IMR-90 (cell line): ENCODE measurements around the gene CCNG1. TPM values are rescaled to one million over a fixed set of nuclear protein-coding genes. Genes with fewer than 3 reads are reported as not detected.
A peak's percentile ranks its signal among the peaks of the same experiment; 100 is the strongest.

Experiments used
- ATAC-seq: fragments of 200-7000 bp; cut with Tn5 transposase; 2 replicates; pipeline ENCODE4 v1.9.1; 2020; ENCODE audit warnings: low read depth, mild to moderate bottlenecking, moderate library complexity
- BruUV-seq: library from RNA; stranded (reverse); fragments of 400-500 nt; replicated peaks from 2 replicates; lab custom pipeline; 2021; lab: Mats Ljungman, UMichigan
- CTCF ChIA-PET: fragments of 300-600 bp; formaldehyde crosslinking; extraction: SDS; loops from one replicate; lab custom pipeline; 2021; ENCODE audit warnings: antibody characterized with exemption; lab: Yijun Ruan, JAX
- POLR2A ChIA-PET: fragments of 300-600 bp; sonication (Branson Sonifier 250); formaldehyde crosslinking; loops from one replicate; lab custom pipeline; 2022; ENCODE audit warnings: antibody characterized with exemption; ENCODE audit not compliant: unreplicated experiment; lab: Charles Lee
- DNase-seq: peaks from one replicate; pipeline ENCODE4 v3.0.0; 2013
- H2AFZ ChIP-seq: replicated peaks from 2 replicates; pipeline ENCODE3; 2013; ENCODE audit warnings: low read length, mild to moderate bottlenecking; ENCODE audit not compliant: poor library complexity
- H2AK5ac ChIP-seq: 2 replicates; pipeline ENCODE4 v1.6.1; 2013; ENCODE audit warnings: low read depth, low read length, inconsistent platforms
- H2AK9ac ChIP-seq: replicated peaks from 2 replicates; pipeline ENCODE3; 2013; ENCODE audit warnings: mild to moderate bottlenecking, low read depth, low read length, moderate library complexity; ENCODE audit not compliant: poor library complexity
- H2BK120ac ChIP-seq: 2 replicates; pipeline ENCODE4 v1.6.1; 2013; ENCODE audit warnings: low read depth, low read length, inconsistent platforms
- H2BK15ac ChIP-seq: 3 replicates; pipeline ENCODE4 v1.6.1; 2013; ENCODE audit warnings: low read depth, low read length, inconsistent platforms
- H2BK20ac ChIP-seq: 2 replicates; pipeline ENCODE4 v1.6.1; 2013; ENCODE audit warnings: low read depth, mild to moderate bottlenecking, inconsistent platforms, low read length, moderate library complexity
- H2BK5ac ChIP-seq: 2 replicates; pipeline ENCODE4 v1.6.1; 2013; ENCODE audit warnings: mild to moderate bottlenecking, low read depth, low read length, inconsistent platforms; ENCODE audit not compliant: poor library complexity, severe bottlenecking
- H3K14ac ChIP-seq: replicated peaks from 2 replicates; pipeline ENCODE4 v1.6.1; 2013; ENCODE audit warnings: low read depth, low read length, inconsistent platforms
- H3K18ac ChIP-seq: 2 replicates; pipeline ENCODE4 v1.6.1; 2013; ENCODE audit warnings: low read depth, low read length, control low read depth
- H3K23ac ChIP-seq: 2 replicates; pipeline ENCODE4 v1.6.1; 2013; ENCODE audit warnings: low read depth, low read length, inconsistent platforms
- H3K27ac ChIP-seq: 2 replicates; pipeline ENCODE4 v1.5.1; 2013; ENCODE audit warnings: mild to moderate bottlenecking, control low read depth, low read length; ENCODE audit not compliant: insufficient read depth
- H3K27me3 ChIP-seq: 2 replicates; pipeline ENCODE4 v1.6.1; 2013; ENCODE audit warnings: low read length; ENCODE audit not compliant: control insufficient read depth, insufficient read depth
- H3K36me3 ChIP-seq: 2 replicates; pipeline ENCODE4 v1.6.1; 2013; ENCODE audit warnings: low read length, mixed read lengths; ENCODE audit not compliant: control insufficient read depth, insufficient read depth
- H3K4ac ChIP-seq: 2 replicates; pipeline ENCODE4 v1.6.1; 2013; ENCODE audit warnings: low read depth, low read length, inconsistent platforms
- H3K4me1 ChIP-seq: 2 replicates; pipeline ENCODE4 v1.6.1; 2013; ENCODE audit warnings: low read length, mixed read lengths; ENCODE audit not compliant: control insufficient read depth, insufficient read depth
- H3K4me2 ChIP-seq: 2 replicates; pipeline ENCODE4 v1.6.1; 2013; ENCODE audit warnings: low read depth, mild to moderate bottlenecking, control low read depth, low read length, moderate library complexity
- H3K4me3 ChIP-seq: 2 replicates; pipeline ENCODE4 v1.5.1; 2013; ENCODE audit warnings: low read depth, mild to moderate bottlenecking, control low read depth, low read length, moderate library complexity; ENCODE audit not compliant: insufficient read depth
- H3K56ac ChIP-seq: 2 replicates; pipeline ENCODE4 v1.6.1; 2013; ENCODE audit warnings: low read length, inconsistent platforms; ENCODE audit not compliant: insufficient read depth; ENCODE audit errors: extremely low read depth
- H3K79me1 ChIP-seq, 2 experiments: 2 replicates each; pipeline ENCODE4 v1.6.1; 2013; ENCODE audit warnings: low read length in 2 of 2, inconsistent platforms in 1 of 2, low read depth in 1 of 2
- H3K9ac ChIP-seq: 2 replicates; pipeline ENCODE4 v1.6.1; 2013; ENCODE audit warnings: low read depth, low read length, control low read depth
- H3K9me1 ChIP-seq: 2 replicates; pipeline ENCODE4 v1.6.1; 2013; ENCODE audit warnings: low read length, inconsistent platforms; ENCODE audit not compliant: insufficient read depth
- H3K9me3 ChIP-seq: 2 replicates; pipeline ENCODE4 v1.6.1; 2013; ENCODE audit warnings: low read length; ENCODE audit not compliant: control insufficient read depth, insufficient read depth
- H4K20me1 ChIP-seq: 2 replicates; pipeline ENCODE4 v1.6.1; 2013; ENCODE audit warnings: low read length, inconsistent platforms; ENCODE audit not compliant: insufficient read depth
- H4K5ac ChIP-seq: 2 replicates; pipeline ENCODE4 v1.6.1; 2013; ENCODE audit warnings: mild to moderate bottlenecking, low read depth, low read length, control low read depth
- H4K8ac ChIP-seq, 2 experiments: 2 replicates each; pipeline ENCODE4 v1.6.1; 2013; ENCODE audit warnings: low read depth in 2 of 2, low read length in 2 of 2, control low read depth in 1 of 2, inconsistent platforms in 1 of 2
- H4K91ac ChIP-seq: 2 replicates; pipeline ENCODE4 v1.6.1; 2013; ENCODE audit warnings: low read depth, low read length, inconsistent platforms; ENCODE audit not compliant: insufficient read depth
- CEBPB ChIP-seq: IDR thresholded peaks from 2 replicates; pipeline ENCODE4 v1.6.1; 2012; ENCODE audit warnings: low read depth, low read length, improper control_type of control experiment
- ELK1 ChIP-seq: fragments of 150-350 bp; IDR thresholded peaks from 2 replicates; pipeline ENCODE4 v1.6.1; 2016; ENCODE audit warnings: low read depth, mild to moderate bottlenecking, low read length, moderate library complexity, borderline replicate concordance
- MAFK ChIP-seq: IDR thresholded peaks from 2 replicates; pipeline ENCODE4 v1.6.1; 2012; ENCODE audit warnings: low read depth, low read length, improper control_type of control experiment
- MXI1 ChIP-seq: IDR thresholded peaks from 2 replicates; pipeline ENCODE4 v1.6.1; 2012; ENCODE audit warnings: low read depth, mild to moderate bottlenecking, low read length, moderate library complexity, borderline replicate concordance
- POLR2A ChIP-seq: IDR thresholded peaks from 2 replicates; pipeline ENCODE4 v1.6.1; 2012; ENCODE audit warnings: mild to moderate bottlenecking, low read depth, low read length
- RCOR1 ChIP-seq: IDR thresholded peaks from 2 replicates; pipeline ENCODE4 v1.6.1; 2012; ENCODE audit warnings: mild to moderate bottlenecking, low read length, improper control_type of control experiment; ENCODE audit not compliant: insufficient replicate concordance
- WGBS, 2 experiments: methylation state at CpG; one replicate each; pipeline versions ENCODE4 v1.1.5 to v1.1.7; 2013; ENCODE audit warnings: missing lambda C conversion rate in 2 of 2; ENCODE audit not compliant: insufficient read length in 1 of 2; ENCODE audit errors: extremely low coverage in 2 of 2; 5-methylcytosine and 5-hydroxymethylcytosine counted together
- dilution Hi-C: fragments of 300-500 bp; cut with HindIII; formaldehyde crosslinking; loops from one replicate; pipeline ENCODE4 v1.14.3; 2018; ENCODE audit warnings: low sequenced_read_pairs; ENCODE audit not compliant: unreplicated experiment
- in situ Hi-C: fragments of 300-500 bp; cut with MboI; formaldehyde crosslinking; loops from 3 replicates; pipeline ENCODE4 v1.14.3; 2019; ENCODE audit warnings: low sequenced_read_pairs, inconsistent platforms, mixed read lengths
- intact Hi-C: fragments of 100-400 bp; cut with micrococcal nuclease; formaldehyde crosslinking; loops from 2 replicates; pipeline ENCODE4 v1.10.0; 2022
- polyA plus RNA-seq, 3 experiments: library from polyadenylated mRNA; depleted of rRNA; stranded (reverse); fragments of >200 nt; gene quantifications; 2 replicates each; pipeline ENCODE4 v1.2.3, GENCODE V29; 2012; ENCODE audit warnings: low replicate concordance in 1 of 3
- total RNA-seq: library from RNA; depleted of rRNA; stranded (reverse); fragments of >200 nt; gene quantifications from 2 replicates; pipeline ENCODE4 v1.2.3, GENCODE V29; 2012

CCNG1 gene
- total and polyA plus RNA-seq, 2 of the 4 experiments (the other 2 are of a cell fraction) = 72.0 to 382 TPM

- WGBS, 2 experiments = no CpG with 5 or more reads among the region's 5 CpGs
- ATAC-seq (no peak), DNase-seq (no peak)
- H2BK5ac ChIP-seq = peak overlapping the region; percentile 33
- intact Hi-C loops (no loop called here), dilution Hi-C loops (no loop called here), in situ Hi-C loops (no loop called here)
- no peak overlapping the region for H3K4ac ChIP-seq
- H2AK9ac ChIP-seq = no peak overlapping the region
- 0 out of 2 replicates have a peak, but pooled peaks cover 5% of the 10 kb centered on the region for H4K20me1 ChIP-seq
- no peaks in the 10 kb centered on the region for H3K9me3 ChIP-seq
- H3K79me1 ChIP-seq = 0 out of 4 replicates have a peak, but pooled peaks cover 0 to 8% of the 10 kb centered on the region in 2 experiments
- H4K91ac ChIP-seq = no peak overlapping the region
- H2BK120ac ChIP-seq = no peak overlapping the region
- no peak overlapping the region for H3K14ac ChIP-seq
- BruUV-seq = no TSS peak
- no peaks in the 10 kb centered on the region for H3K27me3 ChIP-seq
- H4K8ac ChIP-seq = no peak overlapping the region
- H3K23ac ChIP-seq = no peak overlapping the region
- CTCF ChIA-PET = no interaction called here
- H3K4me3 ChIP-seq = no peak overlapping the region
- H2BK20ac ChIP-seq = no peak overlapping the region
- H2AK5ac ChIP-seq = no peak overlapping the region
- H3K4me2 ChIP-seq = no peak overlapping the region
- no peak overlapping the region for H3K56ac ChIP-seq
- no peak overlapping the region for H2BK15ac ChIP-seq
- H3K27ac ChIP-seq = no peak overlapping the region
- H3K9ac ChIP-seq = no peak overlapping the region
- no peak for TF ChIP-seq CEBPB
- no peak for TF ChIP-seq ELK1
- TF ChIP-seq POLR2A = no peak
- TF ChIP-seq RCOR1 = no peak
- no peak for TF ChIP-seq MXI1
- TF ChIP-seq MAFK = no peak
- POLR2A ChIA-PET = no interaction called here
- no peak overlapping the region for H2AFZ ChIP-seq
- H3K36me3 ChIP-seq = no peaks in the 10 kb centered on the region
- H3K18ac ChIP-seq = no peak overlapping the region
- H3K4me1 ChIP-seq = no peaks in the 10 kb centered on the region
- H4K5ac ChIP-seq = no peak overlapping the region
- H3K9me1 ChIP-seq = no peaks in the 10 kb centered on the region
Measured at GRCh38 chr5:163433271-163433670, 4.1 kb upstream of the CCNG1 start.
